HL-60 (cell line): ENCODE results near the gene DYSF.

Source experiments
- CTCF ChIP-seq: IDR thresholded peaks from one replicate; pipeline ENCODE4 v1.5.1; 2011; ENCODE audit warnings: low read length, control low read depth, inconsistent platforms; ENCODE audit not compliant: insufficient read depth
- GABPA ChIP-seq: IDR thresholded peaks from 2 replicates; pipeline ENCODE4 v1.6.1; 2012; ENCODE audit warnings: low read depth

GRCh38 chr2:71659868-71660518 is 206.6 kb downstream of the DYSF start:
- TF ChIP-seq CTCF = no peak
- TF ChIP-seq GABPA = no peak
